DMS 273 treated with DMSO at 0.1 percent for 48 hours (cell line): ENCODE measurements around the gene DLG1.
"Not testable (repeated sequence)": the region's sequence is repeated elsewhere in the genome, so short reads cannot be mapped to it uniquely, and the experiment has no call there.

Experiments
- DNase-seq: peaks from one replicate; lab custom pipeline; 2025; lab: John Stamatoyannopoulos, UW

The DLG1 gene

DNA sequence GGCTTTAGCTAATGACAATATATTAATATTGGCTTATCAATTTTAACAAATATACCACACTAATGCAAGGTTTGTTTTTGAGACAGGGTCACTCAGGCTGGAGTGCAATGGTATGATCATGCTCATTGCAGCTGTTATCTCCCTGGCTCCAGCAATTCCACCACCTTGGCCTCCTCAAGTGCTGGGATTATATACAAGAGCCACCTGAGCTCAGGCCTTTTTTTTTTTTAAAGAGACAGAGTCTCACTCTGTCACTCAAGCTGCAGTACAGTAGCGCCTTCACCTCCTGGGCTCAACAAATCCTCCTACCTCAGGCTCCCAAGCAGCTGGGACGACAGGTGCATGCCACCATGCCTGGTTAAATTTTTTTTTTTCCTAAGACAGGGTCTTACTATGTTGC, 11.7 kb downstream of the DLG1 start:
- DNase-seq = no peak

DNA sequence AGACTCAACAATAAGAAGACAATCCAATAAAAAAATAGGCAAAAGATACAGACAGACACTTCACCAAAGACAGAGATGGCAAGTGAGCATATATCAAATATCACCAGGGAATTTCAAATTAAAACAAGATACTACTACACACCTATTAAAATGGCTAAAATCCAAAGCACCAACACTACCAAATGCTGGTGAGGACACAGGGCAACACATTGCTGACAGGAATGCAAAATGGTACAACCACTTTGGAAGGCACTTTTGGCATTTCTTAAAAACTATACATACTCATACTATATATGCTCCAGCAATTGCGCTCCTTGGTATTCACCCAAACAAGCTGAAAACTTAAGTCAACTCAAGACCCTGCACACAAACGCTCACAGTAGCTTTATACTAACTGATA, 12.9 kb downstream of the DLG1 start:
- DNase-seq = no peak

GRCh38 chr3:197283045-197283444, 15.4 kb downstream of the DLG1 start:
- no peak for DNase-seq

DNA sequence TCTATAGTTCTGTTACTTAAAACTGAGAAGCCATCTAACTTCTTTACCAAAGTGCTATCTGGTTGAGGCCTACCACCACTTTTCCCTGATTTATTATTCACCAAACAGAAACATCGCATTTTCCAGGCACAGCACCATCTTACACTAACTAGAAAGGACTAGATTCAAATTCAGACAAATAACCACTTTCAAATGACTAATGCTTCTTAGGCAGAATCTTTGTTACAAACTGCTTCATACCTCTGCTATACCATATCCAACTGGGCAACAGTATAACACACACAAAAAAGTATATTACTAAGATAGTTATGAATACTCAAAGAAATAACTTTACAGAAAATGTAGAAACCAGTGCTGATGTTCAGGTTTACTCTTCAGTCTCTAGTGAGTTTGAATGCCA, 16.6 kb downstream of the DLG1 start:
- DNase-seq = no peak

DNA sequence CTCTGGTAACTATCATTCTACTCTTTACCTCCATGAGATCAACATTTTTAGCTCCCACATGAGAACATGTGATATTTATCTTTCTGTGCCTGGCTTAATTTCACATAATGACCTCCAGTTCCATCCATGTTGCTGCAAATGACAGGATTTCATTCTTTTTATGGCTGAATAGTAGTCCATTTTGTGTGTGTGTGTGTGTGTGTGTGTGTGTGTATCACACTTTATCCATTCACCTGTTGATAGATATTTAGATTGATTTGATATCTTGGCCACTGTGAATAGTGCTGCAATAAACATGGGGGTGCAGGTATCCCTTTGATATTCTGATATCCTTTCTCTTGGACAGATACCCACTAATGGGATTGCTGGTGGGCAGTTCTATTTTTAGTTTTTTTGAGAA, 18.3 kb downstream of the DLG1 start:
- DNase-seq = no peak

GRCh38 chr3:197278933-197279332, 19.5 kb downstream of the DLG1 start:
- DNase-seq = no peak

DNA sequence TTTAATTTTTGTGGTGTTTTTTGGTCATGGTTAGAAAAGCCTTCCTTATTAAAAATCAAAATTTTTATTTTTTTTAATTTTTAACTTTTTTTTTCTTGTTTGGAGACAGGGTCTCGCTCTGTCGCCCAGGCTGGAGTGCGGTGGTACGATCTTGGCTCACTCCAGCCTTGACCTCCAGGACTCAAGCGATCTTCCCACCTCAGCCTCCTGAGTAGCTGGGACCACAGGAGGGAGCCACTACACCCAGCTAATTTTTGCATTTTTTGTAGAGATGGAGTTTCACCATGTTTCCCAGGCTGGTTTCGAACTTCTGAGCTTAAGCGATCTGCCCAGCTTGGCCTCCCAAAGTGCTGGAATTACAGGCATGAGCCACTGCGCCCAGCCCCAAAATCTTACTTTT, 21.6 kb downstream of the DLG1 start:
- not testable (repeated sequence) for DNase-seq

DNA sequence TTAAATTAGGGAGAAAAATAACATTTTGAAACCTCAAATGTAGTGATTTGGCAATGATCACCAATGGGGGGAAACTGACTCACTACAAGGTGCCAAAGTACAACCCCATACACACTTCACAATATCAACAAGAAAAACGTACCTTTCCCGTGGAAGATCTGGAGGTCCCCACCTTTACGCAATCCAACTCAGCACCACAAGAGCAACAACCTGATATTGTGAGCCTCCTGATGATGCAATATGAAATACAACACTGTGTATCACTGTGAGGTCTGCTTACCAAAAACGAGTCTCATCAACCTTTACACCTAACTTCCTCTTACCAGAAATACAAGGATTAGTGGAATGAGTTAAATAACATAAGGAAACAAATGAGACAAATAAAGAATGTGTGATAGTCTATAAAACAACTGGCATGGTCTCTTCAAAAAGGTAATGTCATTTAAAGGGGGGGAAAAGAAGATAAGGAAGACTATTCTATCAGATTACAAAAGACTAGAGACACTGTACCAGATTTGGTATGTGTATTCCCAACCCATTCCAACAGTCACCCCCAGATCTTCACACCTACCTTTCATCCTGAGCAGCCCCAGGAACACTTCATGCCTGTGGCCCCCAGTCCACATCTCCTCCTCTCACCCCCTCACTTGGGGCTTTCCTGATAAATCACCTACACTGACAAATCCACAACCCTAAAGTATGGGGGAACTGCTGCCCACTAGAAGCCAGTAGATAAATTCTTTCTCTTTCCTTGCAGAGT, 27.7 kb downstream of the DLG1 start:
- DNase-seq = no peak

DNA sequence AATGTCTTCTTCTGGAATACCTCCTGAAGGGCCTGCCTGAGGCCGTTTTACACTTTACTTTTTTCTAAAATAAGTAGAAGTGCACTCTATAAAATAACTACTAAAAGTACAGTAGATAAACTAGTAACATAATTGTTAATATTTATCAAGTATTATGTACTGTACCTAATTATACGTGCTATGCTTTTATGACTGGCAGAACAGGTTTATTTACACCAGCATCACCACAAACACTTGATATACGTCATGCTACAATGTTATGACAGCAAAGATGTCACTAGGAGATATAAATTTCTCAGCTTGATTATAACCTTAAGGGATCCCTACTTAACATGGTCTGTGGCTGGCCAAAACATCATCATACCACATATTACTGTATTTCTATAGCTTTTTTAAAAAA, 29.4 kb downstream of the DLG1 start:
- no peak for DNase-seq

GRCh38 chr3:197268294-197268693, 30.1 kb downstream of the DLG1 start:
- no peak for DNase-seq

DNA sequence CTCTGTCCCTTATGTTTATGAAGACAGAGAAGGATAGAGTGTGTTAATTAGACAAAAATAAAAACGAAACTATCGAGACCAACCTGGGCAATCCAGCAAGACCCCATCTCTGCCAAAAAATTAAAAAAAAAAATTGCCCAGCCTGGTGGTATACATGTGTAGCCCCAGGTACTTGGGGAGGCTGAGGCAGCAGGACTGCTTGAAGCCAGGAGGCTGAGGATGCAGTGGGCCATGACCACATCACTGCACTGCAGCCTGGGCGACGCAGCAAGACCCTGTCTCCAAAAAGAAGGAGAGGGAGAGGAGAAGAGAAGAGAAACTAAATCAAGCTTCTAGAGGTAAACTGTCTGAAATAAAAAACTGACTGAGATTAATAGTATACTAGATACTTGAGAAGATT, 32.1 kb downstream of the DLG1 start:
- DNase-seq = no peak

- DNase-seq = no peak
These were observed 35.7 kb downstream of the DLG1 start for GRCh38 chr3:197262709-197263108.

- no peak for DNase-seq
These were observed 37.3 kb downstream of the DLG1 start for GRCh38 chr3:197261164-197261509.

DNA sequence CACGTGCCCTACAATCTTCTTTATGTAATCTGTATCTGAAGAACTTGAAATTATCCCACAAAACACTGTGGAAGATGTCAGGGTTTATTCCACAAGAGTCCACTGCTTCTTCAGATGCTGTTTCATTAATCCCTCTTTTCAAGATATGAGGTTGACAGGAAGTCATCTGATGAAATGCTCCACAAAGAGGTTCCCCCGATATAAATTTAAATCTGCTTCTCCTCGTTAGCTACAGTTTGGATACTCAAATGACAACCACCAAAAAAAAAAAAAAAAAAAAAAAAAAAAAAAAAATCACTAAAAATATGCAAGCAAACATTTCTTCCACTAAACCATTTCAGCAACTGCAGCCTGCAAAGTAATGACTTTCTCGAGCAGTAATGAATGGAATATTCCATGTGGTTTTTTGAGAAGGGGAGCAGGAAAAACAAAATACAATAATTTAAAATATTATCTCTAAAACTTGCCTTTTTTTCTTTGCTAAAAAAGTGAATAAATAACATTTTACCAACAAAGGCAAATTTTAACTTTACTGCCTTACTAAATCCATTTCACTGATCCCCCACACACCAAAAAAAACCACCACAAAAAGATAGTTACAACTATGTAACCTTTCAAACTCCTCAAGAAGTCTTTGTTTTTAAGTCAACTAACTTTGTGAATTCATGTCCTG, 37.8 kb downstream of the DLG1 start:
- DNase-seq = no peak

- DNase-seq = no peak
These were observed 39.3 kb downstream of the DLG1 start for GRCh38 chr3:197259096-197259495.

GRCh38 chr3:197258168-197258755, 40.1 kb downstream of the DLG1 start:
- DNase-seq = no peak

DNA sequence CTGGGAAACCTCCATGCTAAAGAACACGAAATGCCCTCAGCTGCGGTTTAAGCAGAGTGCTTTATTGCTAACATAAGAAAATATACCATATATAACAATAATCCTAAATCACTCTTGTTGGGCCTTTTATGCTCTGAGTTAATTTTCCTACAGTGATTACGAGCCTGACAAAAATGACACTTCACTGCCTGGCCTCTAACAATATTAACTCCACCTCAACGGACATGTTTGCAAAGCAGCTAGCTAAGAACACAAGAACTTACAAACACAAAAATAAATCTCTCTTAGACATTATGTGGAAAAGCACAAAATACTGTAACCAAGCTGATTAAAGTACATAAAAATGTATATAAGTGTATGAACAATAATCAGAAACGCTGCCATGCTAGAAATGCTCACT, 40.7 kb downstream of the DLG1 start:
- no peak for DNase-seq

GRCh38 chr3:197256836-197257444, 41.5 kb downstream of the DLG1 start:
- peak; percentile 18 for DNase-seq

DNA sequence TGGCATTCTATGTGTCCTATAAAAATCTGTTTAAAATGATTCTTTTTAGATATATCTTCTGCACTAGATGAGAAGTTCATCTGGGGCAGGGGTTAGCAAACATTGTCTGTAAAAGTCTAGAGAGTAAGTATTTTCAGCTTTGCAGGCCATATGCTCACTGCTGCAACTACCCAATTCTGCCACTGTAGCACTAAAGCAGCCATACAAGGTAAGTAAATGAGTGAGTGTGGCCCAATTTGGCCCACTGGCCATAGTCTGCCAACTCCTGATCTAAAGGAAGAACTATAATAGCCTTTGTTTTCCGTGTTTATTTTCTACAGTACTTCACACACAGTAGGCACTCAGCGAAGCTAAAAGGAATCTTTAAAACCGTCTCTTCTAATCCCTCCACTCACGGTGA, 42.3 kb downstream of the DLG1 start:
- DNase-seq = no peak

GRCh38 chr3:197253238-197253947, 45.0 kb downstream of the DLG1 start:
- no peak for DNase-seq

GRCh38 chr3:197249542-197249941, 48.9 kb downstream of the DLG1 start:
- no peak for DNase-seq

GRCh38 chr3:197248341-197248740, 50.1 kb downstream of the DLG1 start:
- DNase-seq = no peak

GRCh38 chr3:197244751-197245150, 53.7 kb downstream of the DLG1 start:
- DNase-seq = no peak
